H1 (cell line): ENCODE results near the gene WFDC10B. TPM values are rescaled to one million over a fixed set of nuclear protein-coding genes. Genes with fewer than 3 reads are reported as not detected.
A peak's percentile ranks its signal among the peaks of the same experiment; 100 is the strongest.

ENCODE experiments used
- CTCF ChIA-PET: fragments of 300-600 bp; sonication (Branson Sonifier 250); formaldehyde crosslinking; loops from one replicate; lab custom pipeline; 2021; ENCODE audit not compliant: partially characterized antibody; lab: Charles Lee
- POLR2A ChIA-PET: fragments of 300-600 bp; sonication (Branson Sonifier 250); formaldehyde crosslinking; loops from one replicate; lab custom pipeline; 2021; ENCODE audit warnings: inconsistent platforms; ENCODE audit not compliant: partially characterized antibody; lab: Charles Lee
- DNase-seq, 2 experiments: peaks; one replicate each; pipeline versions ENCODE4 v3.0.0 to v3.0.0-alpha.2; 2010 to 2022; ENCODE audit warnings: low spot score in 2 of 2, low read depth in 1 of 2, mixed read lengths in 1 of 2
- FAIRE-seq: peaks from 2 replicates; lab custom pipeline; 2011; peaks lifted over from hg19 to GRCh38; lab: Jason Lieb, UNC
- H2AFZ ChIP-seq: 2 replicates; pipeline ENCODE4 v1.8.1; 2012; ENCODE audit warnings: low read length, inconsistent platforms
- H2AK5ac ChIP-seq: 2 replicates; pipeline ENCODE4 v1.6.1; 2013; ENCODE audit warnings: low read depth, low read length
- H2BK120ac ChIP-seq: replicated peaks from 2 replicates; pipeline ENCODE3; 2013; ENCODE audit warnings: low read depth, low read length, inconsistent platforms
- H2BK12ac ChIP-seq: 2 replicates; pipeline ENCODE4 v1.6.1; 2013; ENCODE audit warnings: low read depth, low read length
- H2BK15ac ChIP-seq: 2 replicates; pipeline ENCODE4 v1.6.1; 2013; ENCODE audit warnings: low read length
- H2BK20ac ChIP-seq: 2 replicates; pipeline ENCODE4 v1.6.1; 2013; ENCODE audit warnings: low read length
- H2BK5ac ChIP-seq: 2 replicates; pipeline ENCODE4 v1.6.1; 2013; ENCODE audit warnings: low read depth, low read length
- H3K14ac ChIP-seq: 2 replicates; pipeline ENCODE4 v1.6.1; 2013; ENCODE audit warnings: inconsistent platforms; ENCODE audit not compliant: insufficient read length
- H3K18ac ChIP-seq: 2 replicates; pipeline ENCODE4 v1.6.1; 2013; ENCODE audit warnings: low read length; ENCODE audit errors: extremely low read depth
- H3K23ac ChIP-seq: 2 replicates; pipeline ENCODE4 v1.6.1; 2013; ENCODE audit warnings: inconsistent platforms; ENCODE audit not compliant: insufficient read length
- H3K23me2 ChIP-seq: 2 replicates; pipeline ENCODE4 v1.6.1; 2013; ENCODE audit warnings: low read depth, low read length
- H3K27ac ChIP-seq: 2 replicates; pipeline ENCODE4 v1.6.1; 2011; ENCODE audit warnings: low read depth, low read length, inconsistent platforms
- H3K27me3 ChIP-seq, 4 experiments: replicated peaks in 1 of 4; 1 replicate in 1 of 4; 2 replicates in 3 of 4; pipeline versions ENCODE4 v1.6.1 to v1.8.1; 2011 to 2013; ENCODE audit warnings: low read length in 3 of 4, mild to moderate bottlenecking in 3 of 4, inconsistent platforms in 2 of 4, mixed read lengths in 2 of 4, moderate library complexity in 1 of 4; ENCODE audit not compliant: control insufficient read depth in 3 of 4, insufficient read depth in 3 of 4; ENCODE audit errors: extremely low read depth in 1 of 4
- H3K36me3 ChIP-seq, 4 experiments: 2 replicates each; pipeline versions ENCODE4 v1.6.1 to v1.8.1; 2011 to 2013; ENCODE audit warnings: mild to moderate bottlenecking in 4 of 4, low read length in 3 of 4, moderate library complexity in 2 of 4, control low read depth in 1 of 4, inconsistent platforms in 1 of 4; ENCODE audit not compliant: insufficient read depth in 4 of 4, control insufficient read depth in 2 of 4
- H3K4ac ChIP-seq: replicated peaks from 2 replicates; pipeline ENCODE3; 2013; ENCODE audit warnings: low read length, low read depth, mixed read lengths, inconsistent platforms; ENCODE audit not compliant: insufficient read length
- H3K4me1 ChIP-seq, 4 experiments: replicated peaks in 1 of 4; 1 replicate in 1 of 4; 2 replicates in 3 of 4; pipeline versions ENCODE4 v1.6.1 to v1.8.1; 2011 to 2013; ENCODE audit warnings: low read length in 3 of 4, inconsistent platforms in 2 of 4, mixed read lengths in 1 of 4; ENCODE audit not compliant: insufficient read depth in 4 of 4, control insufficient read depth in 3 of 4
- H3K4me2 ChIP-seq, 2 experiments: 2 replicates each; pipeline versions ENCODE4 v1.6.1 to v1.8.1; 2011 to 2013; ENCODE audit warnings: low read depth in 2 of 2, low read length in 2 of 2, control low read depth in 1 of 2, inconsistent platforms in 1 of 2, mild to moderate bottlenecking in 1 of 2; ENCODE audit not compliant: insufficient read depth in 1 of 2
- H3K4me3 ChIP-seq, 4 experiments: fragments of 200-600, 300-600 bp in 1 of 4; sonication (generic), shearing (Covaris generic), sonication (Bioruptor Twin) in 1 of 4; 2 replicates each; pipeline versions ENCODE4 v1.5.1 to v1.8.1; 2011 to 2016; ENCODE audit warnings: low read length in 4 of 4, low read depth in 3 of 4, control low read depth in 2 of 4, inconsistent platforms in 2 of 4, mild to moderate bottlenecking in 2 of 4, mixed read lengths in 1 of 4, moderate library complexity in 1 of 4; ENCODE audit not compliant: insufficient read depth in 2 of 4; ENCODE audit errors: extremely low read depth in 1 of 4
- H3K56ac ChIP-seq: replicated peaks from 2 replicates; pipeline ENCODE3; 2013; ENCODE audit warnings: low read depth, mild to moderate bottlenecking, mixed read lengths, low read length, inconsistent platforms; ENCODE audit not compliant: insufficient read length
- H3K79me1 ChIP-seq: 2 replicates; pipeline ENCODE4 v1.6.1; 2013; ENCODE audit warnings: low read depth, low read length, control low read depth
- H3K79me2 ChIP-seq, 2 experiments: 2 replicates each; pipeline versions ENCODE4 v1.6.1 to v1.8.1; 2012 to 2013; ENCODE audit warnings: low read length in 2 of 2, mild to moderate bottlenecking in 2 of 2, inconsistent platforms in 1 of 2; ENCODE audit not compliant: insufficient read depth in 2 of 2, control insufficient read depth in 1 of 2
- H3K9ac ChIP-seq, 4 experiments: replicated peaks in 1 of 4; 1 replicate in 1 of 4; 2 replicates in 3 of 4; pipeline versions ENCODE4 v1.6.1 to v1.8.1; 2011 to 2013; ENCODE audit warnings: low read depth in 3 of 4, low read length in 3 of 4, control low read depth in 2 of 4, mild to moderate bottlenecking in 2 of 4, moderate library complexity in 2 of 4, inconsistent platforms in 1 of 4; ENCODE audit errors: extremely low read depth in 1 of 4
- H3K9me3 ChIP-seq, 2 experiments: 2 replicates each; pipeline versions ENCODE4 v1.6.1 to v1.8.1; 2012 to 2013; ENCODE audit warnings: mild to moderate bottlenecking in 2 of 2, moderate library complexity in 2 of 2, control low read depth in 1 of 2, inconsistent platforms in 1 of 2, low read depth in 1 of 2, low read length in 1 of 2, mixed read lengths in 1 of 2; ENCODE audit not compliant: insufficient read depth in 2 of 2
- H4K20me1 ChIP-seq, 2 experiments: replicated peaks in 1 of 2; 2 replicates each; pipeline versions ENCODE3 to v1.8.1; 2011 to 2013; ENCODE audit warnings: inconsistent platforms in 2 of 2, low read length in 2 of 2, mild to moderate bottlenecking in 1 of 2; ENCODE audit not compliant: insufficient read depth in 2 of 2, control insufficient read depth in 1 of 2
- H4K5ac ChIP-seq: 2 replicates; pipeline ENCODE4 v1.6.1; 2013; ENCODE audit warnings: low read length, low read depth, mixed read lengths, inconsistent platforms; ENCODE audit not compliant: insufficient read length
- H4K8ac ChIP-seq: 2 replicates; pipeline ENCODE4 v1.8.0; 2013; ENCODE audit warnings: mild to moderate bottlenecking, moderate library complexity, low read length, inconsistent platforms; ENCODE audit not compliant: insufficient read depth; ENCODE audit errors: extremely low read depth
- H4K91ac ChIP-seq: replicated peaks from 2 replicates; pipeline ENCODE3; 2013; ENCODE audit warnings: low read length, mixed read lengths, inconsistent platforms; ENCODE audit not compliant: insufficient read length
- CTBP2 ChIP-seq: IDR thresholded peaks from 2 replicates; pipeline ENCODE4 v1.7.0; 2011; ENCODE audit warnings: borderline replicate concordance, mild to moderate bottlenecking, moderate library complexity, mixed read lengths, low read length; ENCODE audit not compliant: insufficient read depth, insufficient read length
- E2F6 ChIP-seq: IDR thresholded peaks from 2 replicates; pipeline ENCODE4 v1.6.1; 2012; ENCODE audit warnings: inconsistent platforms
- EZH2 ChIP-seq: fragments of 200-600 bp; sonication (generic); IDR thresholded peaks from 2 replicates; pipeline ENCODE4 v1.7.1; 2012; ENCODE audit warnings: low read depth, mild to moderate bottlenecking, moderate library complexity, low read length, inconsistent platforms; ENCODE audit not compliant: severe bottlenecking
- HDAC2 ChIP-seq, 2 experiments: fragments of 300-600 bp in 1 of 2; sonication (generic) in 1 of 2; IDR thresholded peaks; 2 replicates each; pipeline ENCODE4 v1.6.1; 2011 to 2012; ENCODE audit warnings: low read depth in 2 of 2, low read length in 2 of 2, mild to moderate bottlenecking in 2 of 2, moderate library complexity in 2 of 2, borderline replicate concordance in 1 of 2, inconsistent platforms in 1 of 2
- KDM4A ChIP-seq: IDR thresholded peaks from one replicate; pipeline ENCODE4 v1.7.1; 2012; ENCODE audit warnings: low read depth, mild to moderate bottlenecking, moderate library complexity, low read length, inconsistent platforms; ENCODE audit not compliant: severe bottlenecking
- MAX ChIP-seq: IDR thresholded peaks from 2 replicates; pipeline ENCODE4 v1.6.1; 2012; ENCODE audit warnings: inconsistent platforms
- RXRA ChIP-seq: IDR thresholded peaks from 2 replicates; pipeline ENCODE4 v1.6.1; 2011; ENCODE audit warnings: low read depth, mild to moderate bottlenecking, low read length, moderate library complexity; ENCODE audit not compliant: insufficient read depth
- SAP30 ChIP-seq: fragments of 300-600 bp; sonication (generic); IDR thresholded peaks from 2 replicates; pipeline ENCODE4 v1.7.1; 2012; ENCODE audit warnings: low read length, moderate library complexity, mild to moderate bottlenecking, inconsistent platforms; ENCODE audit not compliant: insufficient read depth, insufficient replicate concordance
- SIX5 ChIP-seq: IDR thresholded peaks from 2 replicates; pipeline ENCODE4 v1.6.1; 2011; ENCODE audit warnings: mild to moderate bottlenecking, low read depth, low read length
- SP1 ChIP-seq: IDR thresholded peaks from 2 replicates; pipeline ENCODE4 v1.6.1; 2011; ENCODE audit warnings: low read depth, low read length
- SP4 ChIP-seq: IDR thresholded peaks from 2 replicates; pipeline ENCODE4 v1.6.1; 2012; ENCODE audit warnings: low read length, inconsistent platforms
- SUZ12 ChIP-seq: fragments of 200-600 bp; sonication (generic); IDR thresholded peaks from 2 replicates; pipeline ENCODE4 v1.6.1; 2012; ENCODE audit warnings: mild to moderate bottlenecking, inconsistent platforms, low read length, moderate library complexity, mixed read lengths
- TAF7 ChIP-seq: optimal IDR thresholded peaks from 2 replicates; pipeline ENCODE3; 2011; ENCODE audit warnings: low read depth, mild to moderate bottlenecking, inconsistent platforms, low read length, moderate library complexity, borderline replicate concordance
- WGBS, 2 experiments: shearing (Covaris generic) in 1 of 2; methylation state at CpG; one replicate each; pipeline versions ENCODE4 v1.1.6 to v1.1.7; 2013 to 2015; ENCODE audit warnings: low lambda C conversion rate in 2 of 2, mixed read lengths in 2 of 2, inconsistent platforms in 1 of 2, low coverage in 1 of 2, missing lambda C conversion rate in 1 of 2; ENCODE audit not compliant: insufficient replicate concordance in 2 of 2, insufficient coverage in 1 of 2, insufficient read length in 1 of 2; ENCODE audit errors: extremely low coverage in 1 of 2, missing lambda C conversion rate in 1 of 2; 5-methylcytosine and 5-hydroxymethylcytosine counted together
- polyA plus RNA-seq, 7 experiments: library from polyadenylated mRNA; depleted of rRNA in 3 of 7; stranded (reverse) in 5 of 7; unstranded in 2 of 7; fragments of >200 nt in 5 of 7; fragments of 200-250 nt in 2 of 7; gene quantifications; 1 replicate in 5 of 7; 2 replicates in 1 of 7; 4 replicates in 1 of 7; pipeline versions ENCODE4 v1.2.1 to v1.2.3, GENCODE V29; 2011 to 2013; ENCODE audit warnings: missing spikeins in 2 of 7, mixed read lengths in 2 of 7
- total RNA-seq: library from RNA; stranded (reverse); fragmentation: NEBNext Ultra II Directional; extraction: Animal tissue kit (Norgen Biotek cat#: 25700); gene quantifications from 2 replicates; pipeline ENCODE4 v1.2.1, GENCODE V29; 2021

WFDC10B gene
- total and polyA plus RNA-seq, 2 of the 8 experiments (the other 6 are each of a cell fraction or from before 2014, with no cell fraction given): 0.21 to 0.54 TPM

GRCh38 chr20:45727044-45727443 is 22.2 kb upstream of the WFDC10B start:
- H2BK12ac ChIP-seq: no peak overlapping the region
- ChIA-PET CTCF (interaction anchor here (1.2 kb wide), 1 partner anchor 97 kb away, joined by 4 read pairs; the partner anchor contains the start of gene WFDC10A), POLR2A (no interaction called here)
- no peak overlapping the region for H3K27ac ChIP-seq
- DNase-seq (no peak), FAIRE-seq (no peak)
- H3K4me3 ChIP-seq: no peak overlapping the region
- H3K4ac ChIP-seq: no peak overlapping the region
- no peaks in the 10 kb centered on the region for H4K20me1 ChIP-seq
- H2AFZ ChIP-seq: 0 out of 2 replicates have a peak overlapping the region, but pooled peaks have one; percentile 9
- no peak overlapping the region for H2BK20ac ChIP-seq
- no peak overlapping the region for H2BK15ac ChIP-seq
- H2BK120ac ChIP-seq: no peak overlapping the region
- H3K4me2 ChIP-seq: no peak overlapping the region
- H3K23ac ChIP-seq: no peak overlapping the region
- no peak overlapping the region for H3K9ac ChIP-seq
- no peaks in the 10 kb centered on the region; a peak in 1 of 4 replicates for H3K9me3 ChIP-seq
- H3K36me3 ChIP-seq: no peaks in the 10 kb centered on the region
- H3K27me3 ChIP-seq: no peaks in the 10 kb centered on the region
- H3K18ac ChIP-seq: no peak overlapping the region
- no peak overlapping the region for H4K8ac ChIP-seq
- no peak overlapping the region for H3K14ac ChIP-seq
- H2AK5ac ChIP-seq: no peak overlapping the region
- H3K4me1 ChIP-seq: no peaks in the 10 kb centered on the region
- 93% methylated on average over 2 of the region's 2 CpGs; no CpG with 5 or more reads in 1 of the 2 experiments for WGBS, 2 experiments
- H4K91ac ChIP-seq: no peak overlapping the region
- TF ChIP-seq HDAC2 (IDR thresholded peaks at IDR 0.05; ENCODE audit: borderline replicate concordance in 1 of 2, low read depth in 2 of 2, low read length in 2 of 2): no peak
- TF ChIP-seq TAF7: no peak
- no peak for TF ChIP-seq CTBP2
- no peak for TF ChIP-seq SP4
- TF ChIP-seq EZH2: no peak
- TF ChIP-seq KDM4A: no peak
- TF ChIP-seq SP1: no peak
- TF ChIP-seq SIX5: no peak
- no peak for TF ChIP-seq RXRA
- TF ChIP-seq MAX: no peak
- TF ChIP-seq SUZ12: no peak
- no peak for TF ChIP-seq SAP30
- TF ChIP-seq E2F6: no peak
- no peak overlapping the region for H3K56ac ChIP-seq
- H3K79me2 ChIP-seq: no peaks in the 10 kb centered on the region
- H3K23me2 ChIP-seq: no peaks in the 10 kb centered on the region
- H2BK5ac ChIP-seq: no peak overlapping the region
- no peak overlapping the region for H4K5ac ChIP-seq
- no peaks in the 10 kb centered on the region for H3K79me1 ChIP-seq
